RWPE2 (cell line): Measurements from ENCODE around the gene FAM114A1.

ENCODE experiments used
- ATAC-seq: fragments of 200-7000 bp; cut with Tn5 transposase; 3 replicates; pipeline ENCODE4 v1.9.1; 2021; ENCODE audit warnings: low read depth
- DNase-seq: peaks from one replicate; pipeline ENCODE4 v3.0.0-alpha.2; 2020; ENCODE audit warnings: low spot score
- H3K27ac ChIP-seq: fragments of 450-650 bp; 2 replicates; pipeline ENCODE4 v1.5.1; 2017; ENCODE audit warnings: mild to moderate bottlenecking; ENCODE audit not compliant: poor library complexity, severe bottlenecking
- H3K27me3 ChIP-seq: fragments of 250-450 bp; sonication (Bioruptor Pico); 2 replicates; pipeline ENCODE4 v1.5.1; 2021; ENCODE audit warnings: mild to moderate bottlenecking, moderate library complexity; ENCODE audit not compliant: insufficient read depth, poor library complexity, severe bottlenecking
- H3K36me3 ChIP-seq: fragments of 250-450 bp; sonication (Bioruptor Pico); 2 replicates; pipeline ENCODE4 v1.5.1; 2020; ENCODE audit warnings: low read depth, mild to moderate bottlenecking, moderate library complexity
- H3K4me1 ChIP-seq: fragments of 250-450 bp; sonication (Bioruptor Pico); 2 replicates; pipeline ENCODE4 v1.5.1; 2021; ENCODE audit warnings: mild to moderate bottlenecking, moderate library complexity; ENCODE audit not compliant: insufficient read depth, poor library complexity, severe bottlenecking
- H3K4me3 ChIP-seq: fragments of 250-450 bp; sonication (Bioruptor Pico); 2 replicates; pipeline ENCODE4 v1.5.1; 2021; ENCODE audit warnings: mild to moderate bottlenecking, moderate library complexity; ENCODE audit not compliant: severe bottlenecking
- H3K9me3 ChIP-seq: fragments of 250-450 bp; sonication (Bioruptor Pico); 2 replicates; pipeline ENCODE4 v1.5.1; 2021; ENCODE audit warnings: mild to moderate bottlenecking, moderate library complexity; ENCODE audit not compliant: severe bottlenecking
- TF ChIP-seq, protein P1 (sequence below): fragments of 450-650 bp; IDR thresholded peaks from one replicate; pipeline ENCODE4 v1.5.1; 2017; ENCODE audit warnings: mild to moderate bottlenecking, moderate library complexity; ENCODE audit not compliant: poor library complexity, severe bottlenecking

The FAM114A1 gene

DNA sequence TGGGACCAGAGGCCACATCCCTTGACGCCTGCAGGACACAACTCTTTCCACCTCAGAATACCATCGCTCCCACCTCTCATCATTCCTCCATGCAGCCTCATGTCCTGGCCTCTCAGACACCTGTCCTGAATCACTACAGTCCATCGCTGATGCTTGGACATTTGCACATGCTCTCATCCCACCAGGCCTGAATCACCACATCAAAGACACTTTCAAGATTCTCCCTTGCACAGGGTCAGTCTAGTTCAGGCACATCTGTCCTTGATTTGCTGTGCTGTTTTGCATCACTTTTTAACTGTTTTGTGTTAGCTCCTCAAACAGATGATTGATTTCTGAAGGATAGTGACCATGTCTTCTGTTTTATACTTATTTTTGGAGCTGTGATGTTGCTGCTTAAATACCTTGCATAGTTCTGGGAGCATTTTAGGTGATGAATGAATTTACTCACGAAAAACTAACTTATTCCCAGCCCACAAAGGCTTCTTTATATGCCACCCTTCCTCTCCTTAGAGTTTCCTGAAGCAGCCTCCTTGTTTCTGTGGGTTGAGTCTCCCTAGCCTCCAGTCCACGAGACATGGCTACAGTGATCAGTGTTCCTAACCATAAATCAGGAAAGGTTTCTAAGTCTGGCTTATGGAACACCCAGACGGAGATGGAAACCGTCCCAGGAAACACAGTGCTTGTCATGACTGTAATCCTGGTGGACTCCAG lies 2.6 kb downstream of the FAM114A1 start:
- DNase-seq, result no peak
- H3K36me3 ChIP-seq, result peaks cover 46% of the 10 kb centered on the region
- H3K4me1 ChIP-seq, result peaks cover 5% of the 10 kb centered on the region
- ATAC-seq, result no peak
- H3K27ac ChIP-seq, result no peak overlapping the region
- no peaks in the 10 kb centered on the region for H3K9me3 ChIP-seq
- H3K27me3 ChIP-seq, result no peaks in the 10 kb centered on the region
- H3K4me3 ChIP-seq, result no peak overlapping the region
- TF ChIP-seq, protein P1, sequence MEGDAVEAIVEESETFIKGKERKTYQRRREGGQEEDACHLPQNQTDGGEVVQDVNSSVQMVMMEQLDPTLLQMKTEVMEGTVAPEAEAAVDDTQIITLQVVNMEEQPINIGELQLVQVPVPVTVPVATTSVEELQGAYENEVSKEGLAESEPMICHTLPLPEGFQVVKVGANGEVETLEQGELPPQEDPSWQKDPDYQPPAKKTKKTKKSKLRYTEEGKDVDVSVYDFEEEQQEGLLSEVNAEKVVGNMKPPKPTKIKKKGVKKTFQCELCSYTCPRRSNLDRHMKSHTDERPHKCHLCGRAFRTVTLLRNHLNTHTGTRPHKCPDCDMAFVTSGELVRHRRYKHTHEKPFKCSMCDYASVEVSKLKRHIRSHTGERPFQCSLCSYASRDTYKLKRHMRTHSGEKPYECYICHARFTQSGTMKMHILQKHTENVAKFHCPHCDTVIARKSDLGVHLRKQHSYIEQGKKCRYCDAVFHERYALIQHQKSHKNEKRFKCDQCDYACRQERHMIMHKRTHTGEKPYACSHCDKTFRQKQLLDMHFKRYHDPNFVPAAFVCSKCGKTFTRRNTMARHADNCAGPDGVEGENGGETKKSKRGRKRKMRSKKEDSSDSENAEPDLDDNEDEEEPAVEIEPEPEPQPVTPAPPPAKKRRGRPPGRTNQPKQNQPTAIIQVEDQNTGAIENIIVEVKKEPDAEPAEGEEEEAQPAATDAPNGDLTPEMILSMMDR, result no peak

DNA sequence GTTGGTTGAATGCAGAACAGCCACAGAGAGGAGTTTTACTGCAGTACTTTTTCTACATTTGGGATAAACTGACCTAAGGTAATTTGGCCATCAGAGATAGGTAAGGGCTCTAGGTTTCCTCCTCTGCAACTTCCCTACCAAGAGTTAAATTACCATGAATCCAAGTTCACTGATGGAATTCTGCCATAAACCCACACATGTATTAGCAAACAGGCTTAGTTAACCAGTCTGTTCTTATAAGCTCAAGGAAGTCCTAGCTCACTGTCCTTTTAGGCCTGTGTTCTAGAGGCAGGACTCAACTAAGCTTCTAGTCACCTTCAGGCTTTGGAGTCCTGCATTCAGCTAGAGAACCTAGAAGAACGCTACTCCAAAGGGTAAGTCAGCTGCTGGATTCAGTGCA lies 4.0 kb downstream of the FAM114A1 start:
- Histone ChIP-seq H3K9me3 (no peaks in the 10 kb centered on the region), H3K4me3 (no peak overlapping the region), H3K27ac (no peak overlapping the region), H3K27me3 (no peaks in the 10 kb centered on the region), H3K4me1 (peaks cover 5% of the 10 kb centered on the region), H3K36me3 (peaks cover 48% of the 10 kb centered on the region)
- DNase-seq (no peak), ATAC-seq (no peak)
- TF ChIP-seq, protein P1, result no peak

DNA sequence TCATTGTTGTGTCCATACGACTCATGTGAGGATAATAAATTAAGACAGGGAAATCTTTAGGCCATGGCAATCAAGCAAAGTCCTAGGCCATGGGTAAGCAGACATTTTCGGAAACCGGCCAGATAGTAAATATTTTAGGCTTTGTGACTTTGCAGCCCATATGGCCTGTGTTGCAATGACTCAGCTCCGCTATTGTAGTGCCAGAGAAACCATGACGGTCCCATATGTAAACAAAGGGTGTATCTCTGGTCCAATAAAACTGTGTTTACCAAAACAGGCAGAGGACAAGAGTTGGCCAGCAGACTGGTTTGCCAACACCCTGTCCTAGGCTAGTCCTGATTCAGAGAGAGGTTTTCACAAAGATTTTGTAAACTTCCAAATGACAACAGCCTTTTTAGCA lies 5.0 kb downstream of the FAM114A1 start:
- no peak for ATAC-seq
- Histone ChIP-seq H3K9me3 (no peaks in the 10 kb centered on the region), H3K27ac (no peak overlapping the region), H3K27me3 (no peaks in the 10 kb centered on the region), H3K4me1 (peaks cover 5% of the 10 kb centered on the region), H3K4me3 (no peak overlapping the region), H3K36me3 (peaks cover 52% of the 10 kb centered on the region)
- no peak for DNase-seq
- TF ChIP-seq, protein P1, result no peak

DNA sequence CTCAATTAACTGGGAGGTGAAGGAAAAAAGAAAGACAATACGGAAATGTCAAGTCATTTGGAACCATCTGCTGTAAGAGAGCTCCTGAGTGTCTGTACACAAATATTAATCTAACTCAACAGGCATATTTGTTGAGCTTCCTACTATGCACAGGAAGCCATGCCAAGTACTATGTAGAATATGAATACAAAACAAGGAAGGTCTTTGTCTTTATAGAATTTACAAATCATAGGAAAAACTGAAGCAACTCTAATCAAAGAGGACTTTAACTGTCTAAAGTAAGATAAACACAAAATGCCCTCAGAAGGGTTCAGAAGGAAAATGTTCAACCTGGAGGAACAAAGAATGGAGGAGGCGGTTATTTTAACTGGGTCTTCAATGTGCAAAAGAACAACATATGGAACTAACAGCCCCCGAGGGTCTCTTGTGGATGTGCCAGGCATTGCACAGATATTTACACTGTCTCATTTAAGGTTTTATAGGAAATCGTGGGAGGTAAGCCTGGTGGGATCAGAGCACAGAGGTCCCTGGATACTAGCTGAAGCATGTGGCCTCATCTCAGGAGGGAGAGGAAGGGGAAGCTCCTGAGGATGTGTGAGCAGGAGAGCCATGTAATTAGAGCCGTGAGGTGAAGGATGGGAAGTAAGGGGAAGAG lies 5.8 kb downstream of the FAM114A1 start:
- no peaks in the 10 kb centered on the region for H3K27me3 ChIP-seq
- no peaks in the 10 kb centered on the region for H3K9me3 ChIP-seq
- DNase-seq (no peak), ATAC-seq (no peak)
- no peak overlapping the region for H3K4me3 ChIP-seq
- peaks cover 5% of the 10 kb centered on the region for H3K4me1 ChIP-seq
- H3K36me3 ChIP-seq, result peaks cover 52% of the 10 kb centered on the region
- H3K27ac ChIP-seq, result no peak overlapping the region
- TF ChIP-seq, protein P1, result no peak

DNA sequence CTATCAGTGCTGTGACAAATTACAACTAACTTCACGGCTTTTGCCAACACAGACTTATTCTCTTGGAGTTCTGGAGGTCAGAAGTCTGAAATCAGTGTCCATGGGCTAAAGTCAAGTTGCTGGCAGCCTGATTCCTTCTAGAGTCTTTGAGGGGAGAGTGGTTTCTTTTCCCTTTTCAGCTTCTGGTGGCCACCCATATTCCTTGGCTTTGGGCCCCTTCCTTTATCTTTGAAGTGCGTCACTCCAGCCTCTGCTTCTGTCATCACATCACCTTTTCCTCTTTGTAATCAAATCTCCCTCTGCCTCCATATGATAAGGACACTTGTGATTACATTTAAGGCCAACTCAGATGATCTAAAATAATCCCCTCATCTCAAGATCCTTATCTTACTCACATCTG lies 9.0 kb downstream of the FAM114A1 start:
- TF ChIP-seq, protein P1, result no peak
- DNase-seq (no peak), ATAC-seq (no peak)
- Histone ChIP-seq H3K4me1 (no peaks in the 10 kb centered on the region), H3K27me3 (no peaks in the 10 kb centered on the region), H3K36me3 (peaks cover 47% of the 10 kb centered on the region), H3K9me3 (no peaks in the 10 kb centered on the region), H3K27ac (no peak overlapping the region), H3K4me3 (no peak overlapping the region)
